Spleen (tissue), 11 donors: ENCODE results near the gene ACTN2. TPM values are rescaled to one million over a fixed set of nuclear protein-coding genes. Genes with fewer than 3 reads are reported as not detected.

Experiments used
- DNase-seq: peaks from one replicate; pipeline ENCODE4 v3.0.0-alpha.2; 2020
- H3K27ac ChIP-seq, 8 donors: fragments of 200-600 bp; sonication (generic) in 7 of 8; 1 replicate in 4 of 8; 2 replicates in 4 of 8; pipeline versions ENCODE4 v1.5.0 to v1.8.0; 2016 to 2021; ENCODE audit warnings: inconsistent platforms in 4 of 8, mild to moderate bottlenecking in 4 of 8, moderate library complexity in 1 of 8
- H3K27me3 ChIP-seq, 7 donors: fragments of 200-600 bp; sonication (generic) in 6 of 7; replicated peaks in 1 of 7; 1 replicate in 4 of 7; 2 replicates in 3 of 7; pipeline versions ENCODE4 v1.5.0 to v1.8.0; 2016 to 2021; ENCODE audit warnings: inconsistent platforms in 3 of 7, mild to moderate bottlenecking in 1 of 7
- H3K36me3 ChIP-seq, 6 donors: fragments of 200-600 bp; sonication (generic) in 5 of 6; 1 replicate in 4 of 6; 2 replicates in 2 of 6; pipeline versions ENCODE4 v1.5.0 to v1.8.0; 2016 to 2021; ENCODE audit warnings: inconsistent platforms in 2 of 6
- H3K4me1 ChIP-seq, 6 donors: fragments of 200-600 bp; sonication (generic) in 5 of 6; 1 replicate in 3 of 6; 2 replicates in 3 of 6; pipeline versions ENCODE4 v1.5.0 to v1.8.0; 2016 to 2021; ENCODE audit warnings: inconsistent platforms in 3 of 6
- H3K4me3 ChIP-seq, 8 donors: fragments of 200-600 bp; sonication (generic) in 7 of 8; 1 replicate in 4 of 8; 2 replicates in 4 of 8; pipeline versions ENCODE4 v1.5.0 to v1.8.0; 2016 to 2021; ENCODE audit warnings: inconsistent platforms in 4 of 8, mild to moderate bottlenecking in 4 of 8, moderate library complexity in 2 of 8
- H3K9me3 ChIP-seq, 8 donors: fragments of 200-600 bp; sonication (generic) in 7 of 8; 1 replicate in 4 of 8; 2 replicates in 4 of 8; pipeline versions ENCODE4 v1.5.0 to v1.8.0; 2016 to 2021; ENCODE audit warnings: inconsistent platforms in 4 of 8
- POLR2A ChIP-seq, 3 donors: fragments of 450-650 bp; IDR thresholded peaks; one replicate each; pipeline ENCODE4 v1.5.1; 2017; ENCODE audit warnings: antibody characterized with exemption in 3 of 3, mild to moderate bottlenecking in 1 of 3
- POLR2AphosphoS5 ChIP-seq, 3 donors: sonication (generic); formaldehyde crosslinking; IDR thresholded peaks; one replicate each; pipeline ENCODE4 v1.5.1; 2017; ENCODE audit warnings: antibody characterized with exemption in 3 of 3
- WGBS, 5 donors: extraction: QIAGEN DNeasy Blood & Tissue Kit in 3 of 5; methylation state at CpG; one replicate each; pipeline versions ENCODE4 v1.1.5 to v1.1.7; 2013 to 2018; 5-methylcytosine and 5-hydroxymethylcytosine counted together
- intact Hi-C: fragments of 100-400 bp; cut with DNase I; formaldehyde crosslinking; loops from one replicate; pipeline ENCODE4 v1.15.0; 2023; ENCODE audit warnings: low total_unique reads
- polyA plus RNA-seq, 3 donors: library from polyadenylated mRNA; stranded (reverse); fragments of 200-250 nt; gene quantifications; one replicate each; pipeline ENCODE4 v1.2.1, GENCODE V29; 2013
- total RNA-seq, 7 donors: library from RNA; depleted of rRNA in 3 of 7; stranded (reverse); fragments of >200 nt in 3 of 7; fragmentation: NEBNext Ultra II Directional in 4 of 7; extraction: Animal tissue kit (Norgen Biotek cat#: 25700) in 4 of 7; gene quantifications; one replicate each; pipeline versions ENCODE4 v1.1.0 to v1.2.1, GENCODE V29; 2016 to 2021
- TF ChIP-seq, protein P1 (sequence below), 11 experiments: fragments of 200-600 bp in 7 of 11; fragments of 450-650 bp in 4 of 11; sonication (generic) in 4 of 11; IDR thresholded peaks in 8 of 11; conservative IDR thresholded peaks in 3 of 11; 1 replicate in 7 of 11; 2 replicates in 4 of 11; pipeline versions ENCODE4 v1.4.0 to v1.8.0; 2016 to 2021; ENCODE audit warnings: antibody characterized with exemption in 11 of 11, inconsistent platforms in 4 of 11, mild to moderate bottlenecking in 1 of 11
- donor health status: healthy with polysubstance abuse.
- donor health status: DM: no; HTN: no; CAD: no; lungs with moderate emphysema.
- donor health status: DM: no; HTN: no; CAD: no.
- donor health status: Bipolar disorder and iron deficiency.
- donor health status: healthy.
- donor health status: DM: no; HTN: no; CAD: no.
- donor health status: DM: yes; HTN: yes; CAD: no.

ACTN2 gene
- total and polyA plus RNA-seq, 10 donors = 0.19 to 1.5 (median 0.64) TPM; not detected in 4

DNA sequence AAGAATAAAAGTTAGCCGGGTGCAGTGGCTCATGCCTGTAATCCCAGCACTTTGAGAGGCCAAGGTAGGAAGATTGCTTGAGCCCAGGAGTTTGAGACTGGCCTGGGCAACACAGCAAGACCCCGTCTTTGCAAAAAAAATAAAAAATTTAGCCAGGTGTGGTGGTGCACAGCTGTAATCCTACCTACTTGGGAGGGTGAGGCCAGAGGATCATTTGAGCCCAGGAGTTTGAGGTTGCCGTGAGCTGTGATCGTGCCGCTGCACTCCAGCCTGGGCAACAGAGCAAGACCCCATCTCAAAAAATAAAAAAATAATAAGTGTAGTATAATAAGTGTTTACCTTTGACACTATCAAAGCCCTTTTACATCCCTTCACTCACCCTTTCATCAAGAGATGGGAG is 5.0 kb downstream of the ACTN2 start:
- H3K27me3 ChIP-seq = peaks cover 2 to 92% (median 29%) of the 10 kb centered on the region in 7 donors
- TF ChIP-seq, protein P1, sequence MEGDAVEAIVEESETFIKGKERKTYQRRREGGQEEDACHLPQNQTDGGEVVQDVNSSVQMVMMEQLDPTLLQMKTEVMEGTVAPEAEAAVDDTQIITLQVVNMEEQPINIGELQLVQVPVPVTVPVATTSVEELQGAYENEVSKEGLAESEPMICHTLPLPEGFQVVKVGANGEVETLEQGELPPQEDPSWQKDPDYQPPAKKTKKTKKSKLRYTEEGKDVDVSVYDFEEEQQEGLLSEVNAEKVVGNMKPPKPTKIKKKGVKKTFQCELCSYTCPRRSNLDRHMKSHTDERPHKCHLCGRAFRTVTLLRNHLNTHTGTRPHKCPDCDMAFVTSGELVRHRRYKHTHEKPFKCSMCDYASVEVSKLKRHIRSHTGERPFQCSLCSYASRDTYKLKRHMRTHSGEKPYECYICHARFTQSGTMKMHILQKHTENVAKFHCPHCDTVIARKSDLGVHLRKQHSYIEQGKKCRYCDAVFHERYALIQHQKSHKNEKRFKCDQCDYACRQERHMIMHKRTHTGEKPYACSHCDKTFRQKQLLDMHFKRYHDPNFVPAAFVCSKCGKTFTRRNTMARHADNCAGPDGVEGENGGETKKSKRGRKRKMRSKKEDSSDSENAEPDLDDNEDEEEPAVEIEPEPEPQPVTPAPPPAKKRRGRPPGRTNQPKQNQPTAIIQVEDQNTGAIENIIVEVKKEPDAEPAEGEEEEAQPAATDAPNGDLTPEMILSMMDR (IDR thresholded peaks at IDR 0.05 in 8 of 11, conservative IDR thresholded peaks at IDR 0.05 in 3 of 11) = no peak
- TF ChIP-seq POLR2A (IDR thresholded peaks at IDR 0.05) (no peak), POLR2AphosphoS5 (IDR thresholded peaks at IDR 0.05) (no peak)
- H3K9me3 ChIP-seq = no peaks in the 10 kb centered on the region
- intact Hi-C loops = no loop called here
- H3K36me3 ChIP-seq = no peaks in the 10 kb centered on the region
- no peak overlapping the region for H3K4me3 ChIP-seq
- DNase-seq = no peak
- 84 to 95% (median 91%) methylated on average over 5 of the region's 5 CpGs for WGBS, 5 donors
- peaks cover 0 to 13% (median 11%) of the 10 kb centered on the region in 6 donors for H3K4me1 ChIP-seq
- no peak overlapping the region for H3K27ac ChIP-seq

DNA sequence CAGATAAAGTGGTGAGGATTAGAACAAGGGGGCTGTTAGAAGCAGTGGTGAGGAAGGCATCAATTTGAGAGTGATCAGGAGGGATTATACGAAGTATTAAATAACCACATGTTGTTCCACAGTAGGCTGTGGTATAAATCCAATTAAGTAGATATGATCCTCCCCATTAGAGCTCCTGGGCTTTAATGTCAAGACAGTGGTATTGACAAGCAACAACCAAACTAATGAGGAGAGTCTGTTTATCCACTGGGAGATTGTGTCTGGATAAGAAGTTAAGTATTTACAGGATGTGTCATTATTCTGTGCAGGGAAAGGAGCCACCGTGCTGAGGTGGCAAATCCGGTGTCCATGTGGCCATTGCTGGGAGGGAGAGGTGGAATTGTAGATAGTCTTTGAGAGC is 5.8 kb downstream of the ACTN2 start:
- Histone ChIP-seq H3K4me1 (peaks cover 0 to 6% (median 3%) of the 10 kb centered on the region in 6 donors), H3K27me3 (peaks cover 0 to 84% (median 22%) of the 10 kb centered on the region in 7 donors), H3K4me3 (no peak overlapping the region), H3K27ac (no peak overlapping the region), H3K9me3 (no peaks in the 10 kb centered on the region), H3K36me3 (no peaks in the 10 kb centered on the region)
- WGBS, 5 donors = 66 to 84% (median 78%) methylated on average over 3 of the region's 3 CpGs
- intact Hi-C loops = no loop called here
- TF ChIP-seq POLR2A (IDR thresholded peaks at IDR 0.05) (no peak), POLR2AphosphoS5 (IDR thresholded peaks at IDR 0.05) (no peak)
- TF ChIP-seq, protein P1 (IDR thresholded peaks at IDR 0.05 in 8 of 11, conservative IDR thresholded peaks at IDR 0.05 in 3 of 11) = no peak
- DNase-seq = no peak

DNA sequence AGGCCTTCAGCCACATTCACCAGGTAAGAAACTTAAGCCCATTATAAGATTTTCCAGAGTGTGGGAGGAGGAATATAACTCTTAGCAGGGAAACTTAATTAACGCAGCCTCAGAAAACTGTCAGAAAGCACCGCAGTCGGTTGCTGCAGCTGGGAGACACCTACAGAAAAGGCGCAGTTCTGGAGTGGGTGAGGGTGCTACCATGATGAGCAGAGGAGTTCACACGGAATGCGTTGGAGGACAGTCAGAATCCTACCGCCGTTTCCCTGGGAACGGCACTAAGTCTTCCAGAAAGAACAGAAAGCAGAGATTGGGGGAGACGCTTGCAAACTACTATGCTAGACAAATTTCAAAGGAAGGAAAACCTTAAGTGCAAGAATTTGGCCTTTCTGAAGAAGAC is 6.4 kb downstream of the ACTN2 start:
- Histone ChIP-seq H3K4me3 (no peak overlapping the region), H3K4me1 (no peaks in the 10 kb centered on the region), H3K27ac (no peak overlapping the region), H3K9me3 (no peaks in the 10 kb centered on the region), H3K27me3 (peaks cover 0 to 79% (median 16%) of the 10 kb centered on the region in 7 donors), H3K36me3 (no peaks in the 10 kb centered on the region)
- 84 to 95% (median 90%) methylated on average over 10 of the region's 10 CpGs for WGBS, 5 donors
- intact Hi-C loops = no loop called here
- TF ChIP-seq, protein P1 (IDR thresholded peaks at IDR 0.05 in 8 of 11, conservative IDR thresholded peaks at IDR 0.05 in 3 of 11) = no peak
- TF ChIP-seq POLR2AphosphoS5 (IDR thresholded peaks at IDR 0.05) = no peak
- no peak for TF ChIP-seq POLR2A (IDR thresholded peaks at IDR 0.05)
- DNase-seq = no peak

DNA sequence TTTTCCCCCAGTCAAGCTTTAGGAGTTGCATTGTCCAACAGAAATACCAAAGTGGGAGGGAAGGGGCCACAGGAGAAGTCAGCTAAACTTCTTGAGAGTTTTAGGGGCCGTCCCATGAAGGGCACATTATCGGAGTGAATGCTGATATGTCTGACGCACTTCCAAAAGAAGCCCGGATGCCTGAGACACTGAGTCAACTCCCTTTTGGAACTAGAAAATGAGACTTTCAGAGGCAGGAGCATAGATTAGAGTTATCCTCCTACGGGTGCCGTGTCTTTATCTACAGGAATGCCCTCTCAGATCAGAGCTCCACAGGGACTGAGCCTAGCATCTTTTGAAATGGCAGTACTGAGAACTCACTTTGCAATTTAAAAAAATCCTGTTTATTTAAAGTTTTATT is 13.1 kb downstream of the ACTN2 start:
- intact Hi-C loops = no loop called here

More for the DNA sequence above, 13.1 kb downstream of the ACTN2 start:
- Histone ChIP-seq H3K27ac (no peak overlapping the region), H3K4me3 (no peak overlapping the region), H3K27me3 (peaks cover 0 to 49% (median 2%) of the 10 kb centered on the region in 7 donors), H3K36me3 (no peaks in the 10 kb centered on the region), H3K9me3 (no peaks in the 10 kb centered on the region), H3K4me1 (no peaks in the 10 kb centered on the region)
- no peak for DNase-seq
- WGBS, 5 donors = 83 to 91% (median 87%) methylated on average over 6 of the region's 6 CpGs
- TF ChIP-seq POLR2A (IDR thresholded peaks at IDR 0.05) = no peak
- TF ChIP-seq POLR2AphosphoS5 (IDR thresholded peaks at IDR 0.05) = no peak
- TF ChIP-seq, protein P1 (IDR thresholded peaks at IDR 0.05 in 8 of 11, conservative IDR thresholded peaks at IDR 0.05 in 3 of 11) = no peak
